Mesenchymal stem cell (in vitro differentiated cells and primary cell): ENCODE data around the gene U2SURP.

Experiments used
- DNase-seq: peaks from one replicate; pipeline ENCODE4 v3.0.0-alpha.2; 2013
- H2AFZ ChIP-seq: one replicate; pipeline ENCODE4 v1.6.1; 2013; ENCODE audit warnings: low read depth, mild to moderate bottlenecking, control low read depth, inconsistent platforms, low read length, moderate library complexity
- H2AK5ac ChIP-seq: 2 replicates; pipeline ENCODE4 v1.6.1; 2013; ENCODE audit warnings: low read length, moderate library complexity, mild to moderate bottlenecking, inconsistent platforms; ENCODE audit not compliant: severe bottlenecking
- H2BK120ac ChIP-seq: one replicate; pipeline ENCODE4 v1.6.1; 2013; ENCODE audit warnings: low read depth, mild to moderate bottlenecking, inconsistent platforms, low read length, moderate library complexity
- H2BK12ac ChIP-seq, 2 experiments: one replicate each; pipeline ENCODE4 v1.6.1; 2013; ENCODE audit warnings: inconsistent platforms in 2 of 2, low read length in 2 of 2, mild to moderate bottlenecking in 2 of 2, moderate library complexity in 2 of 2, control low read depth in 1 of 2
- H2BK15ac ChIP-seq: one replicate; pipeline ENCODE4 v1.6.1; 2013; ENCODE audit warnings: mild to moderate bottlenecking, low read depth, inconsistent platforms; ENCODE audit not compliant: poor library complexity, severe bottlenecking
- H2BK5ac ChIP-seq: 2 replicates; pipeline ENCODE4 v1.6.1; 2013; ENCODE audit warnings: low read depth, mild to moderate bottlenecking, low read length, control low read depth, inconsistent platforms; ENCODE audit not compliant: poor library complexity, severe bottlenecking
- H3K14ac ChIP-seq, 2 experiments: one replicate each; pipeline ENCODE4 v1.6.1; 2013; ENCODE audit warnings: inconsistent platforms in 2 of 2, low read length in 2 of 2, control low read depth in 1 of 2, mild to moderate bottlenecking in 1 of 2, moderate library complexity in 1 of 2
- H3K18ac ChIP-seq, 2 experiments: one replicate each; pipeline ENCODE4 v1.6.1; 2013; ENCODE audit warnings: inconsistent platforms in 2 of 2, low read length in 2 of 2, control low read depth in 1 of 2, low read depth in 1 of 2, mild to moderate bottlenecking in 1 of 2
- H3K23ac ChIP-seq, 2 experiments: one replicate each; pipeline ENCODE4 v1.6.1; 2013; ENCODE audit warnings: inconsistent platforms in 2 of 2, low read length in 2 of 2, mild to moderate bottlenecking in 2 of 2, moderate library complexity in 2 of 2, control low read depth in 1 of 2
- H3K27ac ChIP-seq: 2 replicates; pipeline ENCODE4 v1.5.1; 2013; ENCODE audit warnings: mild to moderate bottlenecking, moderate library complexity, low read length, control low read depth, inconsistent platforms; ENCODE audit not compliant: poor library complexity, severe bottlenecking
- H3K27me3 ChIP-seq, 2 experiments: 2 replicates each; pipeline versions ENCODE4 v1.6.1 to v1.7.0; 2013; ENCODE audit warnings: low read length in 2 of 2, mild to moderate bottlenecking in 2 of 2, moderate library complexity in 2 of 2, control low read depth in 1 of 2, inconsistent platforms in 1 of 2; ENCODE audit not compliant: control insufficient read depth in 1 of 2, insufficient read depth in 1 of 2
- H3K36me3 ChIP-seq, 2 experiments: 2 replicates each; pipeline versions ENCODE4 v1.6.1 to v1.7.0; 2013; ENCODE audit warnings: low read length in 2 of 2, control low read depth in 1 of 2, inconsistent platforms in 1 of 2, low read depth in 1 of 2, mild to moderate bottlenecking in 1 of 2; ENCODE audit not compliant: insufficient read depth in 2 of 2, control insufficient read depth in 1 of 2
- H3K4ac ChIP-seq, 2 experiments: one replicate each; pipeline ENCODE4 v1.6.1; 2013; ENCODE audit warnings: inconsistent platforms in 2 of 2, low read length in 2 of 2, mild to moderate bottlenecking in 2 of 2, moderate library complexity in 2 of 2, control low read depth in 1 of 2, low read depth in 1 of 2
- H3K4me1 ChIP-seq: 2 replicates; pipeline ENCODE4 v1.6.1; 2013; ENCODE audit warnings: low read depth, low read length, control low read depth; ENCODE audit not compliant: control insufficient read depth, insufficient read depth
- H3K4me2 ChIP-seq: 2 replicates; pipeline ENCODE4 v1.6.1; 2013; ENCODE audit warnings: low read length, mild to moderate bottlenecking, inconsistent platforms; ENCODE audit not compliant: poor library complexity, severe bottlenecking
- H3K4me3 ChIP-seq, 2 experiments: 2 replicates each; pipeline versions ENCODE4 v1.5.1 to v1.7.0; 2013; ENCODE audit warnings: low read length in 2 of 2, mild to moderate bottlenecking in 2 of 2, control low read depth in 1 of 2, low read depth in 1 of 2; ENCODE audit not compliant: insufficient read depth in 1 of 2
- H3K79me1 ChIP-seq: replicated peaks from 2 replicates; pipeline ENCODE4 v1.6.1; 2013; ENCODE audit warnings: mild to moderate bottlenecking, control low read depth, low read length, inconsistent platforms; ENCODE audit not compliant: poor library complexity, severe bottlenecking
- H3K9ac ChIP-seq: 2 replicates; pipeline ENCODE4 v1.7.0; 2013; ENCODE audit warnings: mild to moderate bottlenecking, low read length, moderate library complexity
- H3K9me3 ChIP-seq: 2 replicates; pipeline ENCODE4 v1.7.0; 2013; ENCODE audit warnings: mild to moderate bottlenecking, low read length; ENCODE audit not compliant: control insufficient read depth
- H4K8ac ChIP-seq: one replicate; pipeline ENCODE4 v1.6.1; 2013; ENCODE audit warnings: inconsistent platforms, mild to moderate bottlenecking, low read length, moderate library complexity
- H4K91ac ChIP-seq: one replicate; pipeline ENCODE4 v1.6.1; 2013; ENCODE audit warnings: mild to moderate bottlenecking, low read length, inconsistent platforms
- WGBS: methylation state at CpG from one replicate; pipeline ENCODE4 v1.1.7; 2013; ENCODE audit warnings: mixed read lengths; 5-methylcytosine and 5-hydroxymethylcytosine counted together

The U2SURP gene

GRCh38 chr3:142990721-142991120, 10.6 kb upstream of the U2SURP start:
- Histone ChIP-seq H3K27me3 (no peaks in the 10 kb centered on the region), H3K4me3 (no peak overlapping the region), H3K79me1 (no peaks in the 10 kb centered on the region), H2BK120ac (no peak overlapping the region), H2AFZ (no peak overlapping the region), H4K8ac (no peak overlapping the region), H2BK12ac (no peak overlapping the region), H2BK15ac (no peak overlapping the region), H3K4me1 (peaks cover 3% of the 10 kb centered on the region), H3K23ac (no peak overlapping the region), H2AK5ac (no peak overlapping the region), H2BK5ac (no peak overlapping the region), H3K4me2 (no peak overlapping the region), H4K91ac (no peak overlapping the region), H3K18ac (no peak overlapping the region), H3K9ac (no peak overlapping the region), H3K36me3 (no peaks in the 10 kb centered on the region), H3K27ac (no peak overlapping the region), H3K4ac (no peak overlapping the region), H3K14ac (no peak overlapping the region), H3K9me3 (no peaks in the 10 kb centered on the region)
- DNase-seq, result no peak
- WGBS, result 98% methylated on average over 5 of the region's 5 CpGs

GRCh38 chr3:142992323-142992722, 9.0 kb upstream of the U2SURP start:
- no peak overlapping the region for H2BK15ac ChIP-seq
- H3K36me3 ChIP-seq, result no peaks in the 10 kb centered on the region
- H3K4me2 ChIP-seq, result no peak overlapping the region
- no peak overlapping the region for H2BK120ac ChIP-seq
- H3K4me3 ChIP-seq, result no peak overlapping the region
- WGBS, result 89% methylated on average over 7 of the region's 7 CpGs
- DNase-seq, result no peak
- no peak overlapping the region for H3K23ac ChIP-seq
- no peaks in the 10 kb centered on the region for H3K79me1 ChIP-seq
- H3K14ac ChIP-seq, result no peak overlapping the region
- no peak overlapping the region for H2AFZ ChIP-seq
- H3K4me1 ChIP-seq, result peaks cover 7% of the 10 kb centered on the region
- H3K27me3 ChIP-seq, result no peaks in the 10 kb centered on the region
- H4K91ac ChIP-seq, result no peak overlapping the region
- H3K4ac ChIP-seq, result no peak overlapping the region
- no peak overlapping the region for H2BK12ac ChIP-seq
- H2AK5ac ChIP-seq, result no peak overlapping the region
- no peak overlapping the region for H3K27ac ChIP-seq
- no peak overlapping the region for H3K18ac ChIP-seq
- no peak overlapping the region for H3K9ac ChIP-seq
- H4K8ac ChIP-seq, result no peak overlapping the region
- no peaks in the 10 kb centered on the region for H3K9me3 ChIP-seq
- H2BK5ac ChIP-seq, result no peak overlapping the region

GRCh38 chr3:142993958-142994442, 7.4 kb upstream of the U2SURP start:
- Histone ChIP-seq H3K27me3 (no peaks in the 10 kb centered on the region), H2BK5ac (no peak overlapping the region), H3K23ac (no peak overlapping the region), H3K79me1 (no peaks in the 10 kb centered on the region), H3K18ac (no peak overlapping the region), H2BK15ac (no peak overlapping the region), H2AK5ac (no peak overlapping the region), H4K91ac (no peak overlapping the region), H3K4me1 (peaks cover 5% of the 10 kb centered on the region), H3K4me3 (no peak overlapping the region), H3K27ac (no peak overlapping the region), H2AFZ (no peak overlapping the region), H3K9me3 (no peaks in the 10 kb centered on the region), H3K36me3 (no peaks in the 10 kb centered on the region), H3K4ac (no peak overlapping the region), H4K8ac (no peak overlapping the region), H3K9ac (no peak overlapping the region), H2BK12ac (no peak overlapping the region), H2BK120ac (no peak overlapping the region), H3K4me2 (no peak overlapping the region), H3K14ac (no peak overlapping the region)
- WGBS, result 23% methylated on average over 4 of the region's 4 CpGs
- peak; percentile 73 for DNase-seq

GRCh38 chr3:142997330-142997729, 4.0 kb upstream of the U2SURP start:
- Histone ChIP-seq H3K27ac (no peak overlapping the region), H3K36me3 (no peaks in the 10 kb centered on the region), H2BK120ac (no peak overlapping the region), H3K14ac (no peak overlapping the region), H2AK5ac (no peak overlapping the region), H3K9me3 (no peaks in the 10 kb centered on the region), H3K9ac (peak overlapping the region; percentile 56), H4K8ac (no peak overlapping the region), H4K91ac (no peak overlapping the region), H3K4me3 (no peak overlapping the region), H3K4ac (no peak overlapping the region), H3K23ac (no peak overlapping the region), H3K79me1 (peaks cover 2% of the 10 kb centered on the region), H2BK12ac (no peak overlapping the region), H3K18ac (no peak overlapping the region), H3K4me1 (peaks cover 8% of the 10 kb centered on the region), H2BK5ac (no peak overlapping the region), H2AFZ (no peak overlapping the region), H3K4me2 (no peak overlapping the region), H2BK15ac (no peak overlapping the region), H3K27me3 (no peaks in the 10 kb centered on the region)
- DNase-seq, result peak; percentile 39
- WGBS, result 0% methylated on average over 1 of the region's 2 CpGs
